GM21528 (cell line): Measurements from ENCODE around the gene RSPH9.

Experiments used
- ATAC-seq: cut with Tn5 transposase; IDR thresholded peaks from one replicate; pipeline ENCODE4 v1.9.1; 2021; ENCODE audit warnings: mild to moderate bottlenecking, moderate library complexity; ENCODE audit not compliant: unreplicated experiment, low FRiP score

RSPH9 gene, protein sequence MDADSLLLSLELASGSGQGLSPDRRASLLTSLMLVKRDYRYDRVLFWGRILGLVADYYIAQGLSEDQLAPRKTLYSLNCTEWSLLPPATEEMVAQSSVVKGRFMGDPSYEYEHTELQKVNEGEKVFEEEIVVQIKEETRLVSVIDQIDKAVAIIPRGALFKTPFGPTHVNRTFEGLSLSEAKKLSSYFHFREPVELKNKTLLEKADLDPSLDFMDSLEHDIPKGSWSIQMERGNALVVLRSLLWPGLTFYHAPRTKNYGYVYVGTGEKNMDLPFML

DNA sequence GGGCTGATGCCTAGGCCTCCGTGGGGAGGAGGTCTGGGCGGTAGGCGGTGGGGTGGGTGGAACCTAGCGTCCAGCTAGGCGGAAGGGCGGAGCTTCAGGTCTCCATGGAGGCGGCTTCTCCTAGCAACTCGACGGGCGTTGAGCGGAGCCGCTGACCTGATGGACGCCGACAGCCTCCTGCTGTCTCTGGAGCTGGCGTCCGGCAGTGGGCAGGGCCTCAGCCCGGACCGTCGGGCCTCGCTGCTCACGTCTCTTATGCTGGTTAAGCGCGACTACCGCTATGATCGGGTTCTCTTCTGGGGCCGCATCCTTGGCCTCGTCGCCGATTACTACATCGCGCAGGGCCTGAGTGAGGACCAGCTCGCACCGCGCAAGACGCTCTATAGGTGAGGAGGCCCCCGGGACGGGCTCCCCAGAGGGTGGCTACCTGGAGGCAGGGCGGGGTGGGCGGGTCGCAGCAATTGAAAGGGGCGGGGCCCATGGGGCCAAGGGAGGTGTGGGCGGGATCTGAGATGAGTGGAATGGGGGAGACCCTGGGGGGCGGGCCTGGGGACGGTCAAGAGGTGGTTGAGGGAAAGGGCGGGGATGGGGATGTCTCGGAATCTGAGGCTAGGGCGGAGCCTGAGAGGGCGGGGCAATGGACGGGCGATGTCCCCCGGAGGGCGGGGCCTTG is at the start of gene RSPH9:
RSPH9 (plus strand) TSS at position 97 of the 673 bp plus-strand sequence; CDS start at position 160, 63 bp downstream.
- ATAC-seq: no peak

DNA sequence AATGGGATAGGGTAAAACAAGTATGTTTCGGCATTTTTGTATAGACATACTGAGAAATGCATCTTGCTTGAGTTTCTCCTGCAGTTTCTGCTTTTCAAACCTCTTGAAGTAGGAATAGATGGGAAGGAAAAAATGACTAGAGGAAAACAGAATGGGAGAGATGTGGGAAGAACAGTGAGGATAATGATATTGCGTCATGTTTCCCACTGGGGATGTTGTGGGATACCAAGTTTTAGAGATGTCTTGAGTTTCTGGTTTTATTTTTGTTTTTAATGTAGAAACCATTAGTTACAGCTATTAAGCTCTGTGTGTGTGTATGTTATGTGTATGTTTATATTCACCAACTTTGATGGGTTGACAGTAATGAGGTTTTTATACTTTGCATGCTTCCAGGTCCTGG is 44.2 kb upstream of the RSPH9 start:
- ATAC-seq: no peak

DNA sequence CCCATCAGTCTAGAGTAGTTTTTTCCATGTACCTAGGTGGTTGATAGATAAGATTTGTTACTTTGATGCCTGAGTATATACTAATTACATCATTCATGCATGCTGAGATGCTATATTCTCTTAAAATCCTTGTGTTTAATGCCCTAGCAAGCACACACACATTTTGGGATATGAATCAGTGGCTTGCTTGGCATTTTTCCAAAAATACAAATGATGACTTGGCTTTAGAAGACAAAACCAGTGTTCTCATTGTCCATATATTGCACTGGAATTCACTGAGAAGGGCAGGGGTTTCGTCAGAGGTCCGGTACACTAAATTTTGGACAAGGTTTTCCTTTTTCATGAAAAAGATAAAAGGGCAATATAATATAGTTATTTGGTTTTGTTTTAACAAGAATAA is 40.7 kb upstream of the RSPH9 start:
- ATAC-seq: no peak

DNA sequence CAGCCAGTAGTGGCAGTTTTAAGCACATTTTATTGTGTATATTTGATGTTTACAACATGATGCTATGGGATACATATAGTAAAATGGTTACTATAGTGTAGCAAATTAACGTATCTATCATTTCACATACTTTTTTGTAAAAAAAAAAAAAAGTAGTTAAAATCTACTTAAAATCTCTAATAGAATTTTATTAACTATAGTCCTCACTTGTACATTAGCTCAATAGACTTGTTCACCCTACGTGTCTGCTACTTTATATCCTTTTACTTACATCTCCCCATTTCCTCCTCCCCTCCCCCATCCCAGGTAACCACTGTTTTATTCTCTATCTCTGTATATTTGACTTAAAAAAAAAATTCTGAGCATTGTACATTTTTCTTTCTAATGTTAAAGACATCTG is 38.8 kb upstream of the RSPH9 start:
- ATAC-seq: no peak

DNA sequence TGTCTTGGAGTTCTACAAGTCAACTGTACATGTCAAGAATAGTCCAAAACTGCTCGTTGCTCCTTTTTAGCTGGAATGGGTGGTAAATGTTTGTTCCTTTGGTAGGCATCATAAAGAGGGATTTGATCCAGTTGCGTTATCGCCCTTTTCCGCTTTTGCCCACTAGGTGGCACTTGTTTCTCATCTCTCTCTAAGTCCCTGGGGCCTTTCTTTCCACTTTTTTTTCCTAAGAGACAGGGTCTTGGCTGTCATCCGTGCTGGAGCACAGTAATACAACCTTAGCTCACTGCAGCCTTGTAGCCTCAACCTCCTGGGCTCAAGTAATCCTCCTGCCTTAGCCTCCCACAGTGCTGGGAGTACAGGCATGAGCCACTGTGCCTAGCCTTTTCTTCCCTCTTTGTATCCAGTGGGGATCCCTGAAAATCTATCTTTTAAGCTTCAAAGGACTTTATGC is 36.5 kb upstream of the RSPH9 start:
- ATAC-seq: no peak

DNA sequence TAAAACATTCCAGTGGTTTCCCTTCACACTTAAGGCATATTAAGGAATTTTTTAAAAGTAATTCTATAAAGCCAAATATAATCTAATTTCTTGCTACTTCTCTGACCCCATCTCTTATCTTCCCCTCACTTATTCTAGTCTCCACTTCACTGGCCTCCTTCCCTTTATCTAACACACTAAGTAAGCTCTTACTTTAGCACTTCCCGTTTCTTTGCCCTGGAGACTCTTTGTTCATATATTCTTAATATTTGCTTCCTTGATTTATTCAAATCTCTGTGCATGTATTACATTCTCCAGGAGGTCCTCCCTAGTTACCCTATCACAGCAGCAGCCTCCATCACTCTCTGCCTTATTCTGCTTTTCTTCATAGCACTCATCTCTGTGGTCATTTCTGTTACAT is 36.0 kb upstream of the RSPH9 start:
- ATAC-seq: no peak

DNA sequence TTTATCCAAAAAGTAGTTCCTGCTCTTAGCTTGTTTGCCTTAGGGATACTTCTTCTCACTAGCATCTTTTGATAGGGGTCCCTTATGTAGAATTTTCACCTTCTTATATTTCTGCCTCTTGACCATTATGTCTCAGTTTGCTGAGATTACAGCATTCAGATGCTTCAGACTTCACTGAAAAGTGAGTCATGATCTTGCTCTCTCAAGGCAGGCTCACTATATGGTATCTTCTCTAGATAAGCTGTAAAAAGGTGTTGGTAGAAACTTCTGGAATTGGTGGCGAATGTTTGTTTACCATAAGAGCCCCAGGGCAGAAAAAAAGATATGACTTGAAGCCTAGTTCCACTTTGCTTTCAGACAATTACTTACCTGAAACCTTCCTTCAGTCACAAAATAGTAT is 35.4 kb upstream of the RSPH9 start:
- ATAC-seq: no peak

DNA sequence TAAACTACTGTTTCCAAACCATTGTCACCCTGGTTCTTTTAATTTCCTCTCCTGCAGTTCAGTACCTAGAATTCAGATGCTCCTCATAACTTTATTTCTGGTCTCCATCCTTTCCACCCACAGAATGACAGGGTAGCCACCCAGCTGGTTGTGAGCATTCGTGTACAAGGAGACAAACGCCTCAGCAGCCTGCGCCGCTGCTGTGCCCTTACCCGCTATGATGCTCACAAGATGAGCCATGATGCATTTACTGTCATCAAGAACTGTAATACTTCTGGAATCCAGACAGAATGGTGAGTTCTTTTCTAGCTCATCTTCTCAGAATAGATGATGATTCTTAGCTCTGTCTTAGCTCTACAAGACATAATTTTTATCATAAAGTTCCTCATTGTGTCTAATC is 34.4 kb upstream of the RSPH9 start:
- no peak for ATAC-seq

DNA sequence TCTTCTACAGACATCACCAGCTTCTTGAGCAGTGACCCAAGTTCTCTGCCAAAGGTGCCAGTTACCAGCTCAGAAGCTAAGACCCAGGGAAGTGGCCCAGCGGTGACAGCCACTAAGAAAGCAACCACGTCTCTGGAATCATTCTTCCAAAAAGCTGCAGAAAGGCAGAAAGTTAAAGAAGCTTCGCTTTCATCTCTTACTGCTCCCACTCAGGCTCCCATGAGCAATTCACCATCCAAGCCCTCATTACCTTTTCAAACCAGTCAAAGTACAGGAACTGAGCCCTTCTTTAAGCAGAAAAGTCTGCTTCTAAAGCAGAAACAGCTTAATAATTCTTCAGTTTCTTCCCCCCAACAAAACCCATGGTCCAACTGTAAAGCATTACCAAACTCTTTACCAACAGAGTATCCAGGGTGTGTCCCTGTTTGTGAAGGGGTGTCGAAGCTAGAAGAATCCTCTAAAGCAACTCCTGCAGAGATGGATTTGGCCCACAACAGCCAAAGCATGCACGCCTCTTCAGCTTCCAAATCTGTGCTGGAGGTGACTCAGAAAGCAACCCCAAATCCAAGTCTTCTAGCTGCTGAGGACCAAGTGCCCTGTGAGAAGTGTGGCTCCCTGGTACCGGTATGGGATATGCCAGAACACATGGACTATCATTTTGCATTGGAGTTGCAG is 31.0 kb upstream of the RSPH9 start:
- ATAC-seq: no peak

DNA sequence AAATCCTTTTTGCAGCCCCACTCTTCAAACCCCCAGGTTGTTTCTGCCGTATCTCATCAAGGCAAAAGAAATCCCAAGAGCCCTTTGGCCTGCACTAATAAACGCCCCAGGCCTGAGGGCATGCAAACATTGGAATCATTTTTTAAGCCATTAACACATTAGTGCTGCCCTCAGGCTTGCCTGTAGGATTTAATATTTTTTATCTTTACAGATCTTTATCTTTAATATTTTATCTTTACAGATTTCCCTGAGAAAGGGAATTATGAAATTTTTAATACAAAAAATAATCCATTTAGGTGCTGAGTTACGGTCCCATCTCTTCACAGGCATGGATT is 30.5 kb upstream of the RSPH9 start:
- no peak for ATAC-seq

DNA sequence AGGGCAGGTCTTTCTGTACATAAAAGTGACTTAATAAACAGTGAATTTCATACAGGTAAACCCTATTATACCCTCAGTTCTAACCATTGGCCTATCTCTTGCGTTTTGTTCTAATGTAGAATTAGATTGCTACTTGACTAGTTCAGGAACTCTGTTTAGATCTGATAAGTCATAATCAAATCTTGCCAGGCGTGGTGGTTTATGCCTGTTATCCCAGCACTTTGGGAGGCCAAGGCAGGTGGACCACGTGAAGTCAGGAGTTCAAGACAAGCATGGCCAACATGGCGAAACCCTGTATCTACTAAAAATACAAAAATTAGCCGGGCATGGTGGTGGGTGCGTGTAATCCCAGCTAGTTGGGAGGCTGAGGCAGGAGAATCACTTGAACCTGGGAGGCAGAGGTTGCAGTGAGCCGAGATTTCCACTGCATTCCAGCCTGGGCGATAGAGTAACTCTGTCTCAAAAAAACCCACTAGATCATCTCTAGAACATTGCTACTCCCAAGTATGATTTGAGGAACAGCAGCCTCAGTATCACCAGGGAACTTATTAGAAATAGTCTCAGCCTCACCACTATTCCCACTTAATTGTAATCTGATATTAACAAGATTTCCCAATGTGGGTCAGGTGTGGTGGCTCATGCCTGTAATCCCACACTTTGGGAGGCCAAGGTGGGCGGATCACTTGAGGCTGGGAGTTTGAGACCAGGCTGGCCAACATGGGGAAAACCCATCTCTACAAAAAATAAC is 27.9 kb upstream of the RSPH9 start:
- ATAC-seq: no peak

DNA sequence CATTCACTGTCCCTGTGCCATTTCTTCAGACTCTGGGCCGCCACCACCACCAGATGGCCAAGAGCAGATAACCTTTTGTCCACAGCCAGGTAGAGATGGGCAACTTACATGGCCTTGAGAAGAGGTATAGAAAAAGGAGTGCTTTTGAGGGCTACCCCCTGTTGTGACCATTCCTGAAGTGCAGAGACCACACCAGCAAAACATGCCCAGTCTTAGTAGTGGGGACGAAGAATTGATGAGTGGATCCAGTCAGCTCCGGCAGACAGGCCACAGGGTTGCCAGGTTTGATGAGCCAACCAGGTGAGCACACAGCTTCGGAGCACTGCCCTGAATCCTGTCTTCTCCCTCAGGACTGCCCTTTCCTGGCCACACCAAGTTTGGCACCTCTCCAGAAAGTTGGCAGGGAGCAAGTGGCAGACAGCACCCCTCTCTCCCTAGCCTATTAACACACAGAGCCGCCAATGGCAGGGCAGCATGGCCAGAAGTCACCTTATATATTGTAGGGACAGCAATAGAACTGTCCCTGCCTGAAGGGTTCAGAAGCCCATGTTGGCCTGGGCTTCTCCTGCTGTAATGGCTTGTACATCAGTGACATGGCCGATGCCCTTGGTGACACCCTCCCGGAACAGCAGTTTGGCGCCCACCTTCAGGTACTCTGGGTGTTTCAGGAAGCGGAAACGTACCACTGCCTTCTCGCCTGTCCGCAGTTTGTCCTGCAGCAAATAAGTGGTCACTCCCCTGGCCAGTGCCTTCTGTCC is 23.6 kb upstream of the RSPH9 start:
- no peak for ATAC-seq

DNA sequence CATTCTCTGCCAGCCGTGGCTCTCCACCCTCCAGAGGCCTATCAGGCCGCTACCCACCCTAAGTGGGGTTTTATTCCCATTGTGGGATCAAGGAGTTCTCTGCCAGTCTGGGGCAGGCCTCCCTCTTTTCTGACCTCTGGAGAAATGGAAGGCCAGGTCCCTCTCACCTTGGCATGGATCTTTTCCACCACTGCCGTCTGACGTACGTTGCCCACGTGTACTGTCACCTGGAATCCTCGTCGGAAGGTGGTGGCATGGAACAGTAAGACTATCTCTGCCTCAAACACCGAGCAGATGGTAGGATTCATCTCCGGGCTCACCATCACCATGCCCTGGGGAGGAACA is 23.0 kb upstream of the RSPH9 start:
- no peak for ATAC-seq

DNA sequence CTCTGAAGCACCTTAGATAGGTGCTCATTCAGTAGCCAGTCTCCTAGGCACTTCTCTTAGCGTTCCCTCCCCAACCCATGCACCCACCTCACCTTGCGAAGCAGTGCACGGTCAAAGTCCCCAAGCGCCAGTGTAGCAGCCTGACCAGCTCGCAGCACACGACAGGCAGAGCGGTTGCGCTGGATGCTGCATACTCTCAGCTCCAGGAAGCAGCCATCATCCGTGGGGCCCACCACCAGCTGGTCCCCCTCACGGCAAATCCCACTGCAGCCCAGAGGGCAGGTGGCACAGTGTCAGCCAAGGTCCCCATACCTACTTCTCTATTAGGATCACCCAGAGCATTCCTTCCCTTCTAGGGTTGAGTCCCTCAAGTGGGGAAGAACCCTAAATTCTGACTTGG is 22.3 kb upstream of the RSPH9 start:
- ATAC-seq: no peak

DNA sequence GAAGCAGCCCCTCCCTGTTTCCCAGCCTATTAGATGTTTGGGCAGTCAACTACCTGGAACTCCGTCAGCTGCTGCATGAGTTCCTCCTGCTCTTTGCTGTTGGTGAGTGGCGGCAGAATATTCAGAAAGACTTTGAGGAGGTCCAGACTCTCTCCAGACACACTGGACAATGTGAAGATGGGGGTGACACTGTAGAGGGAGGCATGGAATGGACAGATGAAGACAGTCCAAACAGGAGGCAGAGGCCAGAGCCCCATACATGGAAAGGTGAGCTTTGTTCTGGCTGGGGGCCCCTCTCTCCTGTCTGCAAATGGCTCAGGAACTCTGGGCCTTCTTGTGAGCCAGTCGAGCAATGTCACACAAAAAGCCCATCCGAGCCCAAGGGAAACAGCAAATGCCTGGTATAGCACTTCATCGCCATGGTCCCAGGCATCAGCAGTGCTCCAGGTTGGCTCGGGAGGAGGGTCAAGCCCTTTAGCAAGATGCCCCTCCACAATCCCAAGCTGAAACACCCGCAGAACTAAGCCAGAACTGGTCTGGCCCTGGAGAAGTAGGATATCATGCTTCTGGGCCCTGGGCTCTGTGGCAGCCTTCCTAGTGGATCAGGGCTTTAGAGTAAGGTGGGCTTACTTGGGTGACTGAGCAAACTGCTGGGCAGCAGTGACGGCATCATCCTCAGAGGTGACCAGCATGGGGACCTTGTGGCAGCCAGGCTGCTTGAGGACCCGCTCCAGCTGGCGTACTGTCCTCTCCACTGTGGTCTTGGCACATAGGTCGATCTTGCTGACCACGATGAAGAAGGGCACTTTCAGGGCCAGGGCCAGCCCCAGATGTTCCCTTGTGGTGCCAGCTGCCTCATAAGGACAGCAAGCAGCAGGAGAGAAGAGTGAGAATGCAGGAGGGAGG is 20.7 kb upstream of the RSPH9 start:
- ATAC-seq: no peak

DNA sequence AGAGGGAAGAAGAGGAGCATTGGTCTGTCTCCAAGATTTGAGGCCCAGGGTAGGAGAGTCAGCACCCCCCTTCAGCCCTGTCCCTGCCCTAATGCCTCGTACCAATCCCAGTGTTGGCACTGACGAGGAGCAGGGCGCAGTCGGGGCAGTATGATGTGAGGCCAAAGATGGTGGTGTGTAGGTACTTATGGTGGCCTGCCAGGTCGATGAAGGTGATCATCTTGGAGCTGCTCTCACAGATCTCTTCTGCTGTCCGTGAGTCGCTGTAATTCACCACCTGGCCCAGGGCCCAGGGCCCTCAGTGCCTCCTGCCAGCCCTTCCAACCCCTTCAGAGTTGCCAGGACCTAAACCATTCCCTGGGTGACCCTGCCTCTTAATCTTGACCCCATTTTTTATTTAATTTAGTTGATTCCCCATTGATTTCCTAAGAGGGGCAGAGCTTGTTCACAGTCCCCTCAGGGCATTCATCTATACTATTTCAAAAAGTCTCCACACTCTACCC is 20.0 kb upstream of the RSPH9 start:
- ATAC-seq: no peak

DNA sequence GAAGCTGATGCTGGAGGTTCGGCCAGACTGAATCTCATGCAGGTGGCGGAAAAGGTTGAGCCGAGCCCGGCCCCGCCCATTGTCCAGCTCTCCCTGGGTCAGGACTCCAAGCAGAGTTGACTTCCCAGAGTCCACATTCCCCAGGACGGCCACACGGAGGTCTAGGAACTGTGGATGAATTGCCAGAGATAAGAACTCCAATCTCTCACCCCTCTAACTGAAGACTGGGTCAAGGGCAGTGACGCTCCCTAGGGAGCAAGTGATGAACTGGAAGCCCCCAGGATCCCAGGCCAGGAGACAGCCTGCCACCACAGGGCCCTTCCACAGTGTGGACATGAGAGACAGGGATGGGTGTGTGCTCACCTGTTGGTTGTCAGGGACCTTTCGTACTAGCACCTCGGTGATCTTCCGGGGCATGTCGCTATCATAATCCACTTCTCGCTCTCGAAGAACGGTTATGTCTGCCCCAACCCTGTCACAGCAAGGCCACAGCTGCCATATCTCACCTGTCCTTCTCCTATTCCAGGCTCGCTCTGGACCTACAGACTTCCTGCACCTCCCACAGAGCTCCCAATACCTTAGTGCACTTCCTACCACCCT is 19.3 kb upstream of the RSPH9 start:
- no peak for ATAC-seq

DNA sequence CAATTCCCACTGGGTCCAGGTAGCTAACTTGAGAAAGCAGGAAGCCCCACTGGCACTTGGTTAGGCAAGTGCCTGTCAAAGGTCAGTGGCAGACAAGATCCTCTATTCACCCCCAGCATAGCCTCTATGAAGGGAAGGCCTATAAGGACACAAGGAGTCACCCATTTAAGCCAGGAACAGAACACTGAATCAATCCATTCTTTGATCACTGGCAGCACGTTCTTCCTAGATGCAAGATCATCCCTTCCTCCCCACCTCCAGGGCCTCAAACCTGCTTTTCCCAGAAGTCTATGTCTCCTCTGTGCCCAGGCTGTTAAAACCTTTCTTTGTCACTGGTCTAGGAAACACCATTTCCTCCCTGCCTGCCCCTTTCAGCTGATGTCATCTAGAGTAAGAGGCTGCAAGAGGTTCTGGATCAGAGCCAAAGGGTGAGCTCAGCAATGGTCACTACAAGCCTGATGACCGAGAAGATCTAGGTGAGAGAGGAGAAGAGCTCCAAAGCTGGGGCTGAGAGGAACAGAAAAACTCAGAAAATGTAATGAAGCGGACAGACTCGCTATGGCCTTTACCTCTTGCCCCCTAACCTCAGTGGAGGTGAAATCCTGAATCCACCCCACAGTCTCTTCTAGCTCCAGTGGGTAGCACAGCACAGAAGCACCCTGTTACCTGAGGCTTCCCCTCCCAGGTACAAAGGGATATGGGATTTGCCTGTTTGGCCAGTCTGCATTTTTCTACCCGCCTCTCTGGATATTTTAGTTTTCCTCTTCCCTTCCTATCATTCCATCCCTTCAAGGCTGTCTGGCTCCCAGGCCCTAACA is 17.6 kb upstream of the RSPH9 start:
- no peak for ATAC-seq
